HG02852 (cell line): Measurements from ENCODE around the gene RGS6.
"Not testable (repeated sequence)": the region's sequence is repeated elsewhere in the genome, so short reads cannot be mapped to it uniquely, and the experiment has no call there.

Experiments used
- ATAC-seq: cut with Tn5 transposase; IDR thresholded peaks from one replicate; pipeline ENCODE4 v1.9.1; 2021; ENCODE audit warnings: mild to moderate bottlenecking, moderate library complexity; ENCODE audit not compliant: unreplicated experiment

RGS6 gene

GRCh38 chr14:72448212-72448611, 516.0 kb downstream of the RGS6 start:
- no peak for ATAC-seq

DNA sequence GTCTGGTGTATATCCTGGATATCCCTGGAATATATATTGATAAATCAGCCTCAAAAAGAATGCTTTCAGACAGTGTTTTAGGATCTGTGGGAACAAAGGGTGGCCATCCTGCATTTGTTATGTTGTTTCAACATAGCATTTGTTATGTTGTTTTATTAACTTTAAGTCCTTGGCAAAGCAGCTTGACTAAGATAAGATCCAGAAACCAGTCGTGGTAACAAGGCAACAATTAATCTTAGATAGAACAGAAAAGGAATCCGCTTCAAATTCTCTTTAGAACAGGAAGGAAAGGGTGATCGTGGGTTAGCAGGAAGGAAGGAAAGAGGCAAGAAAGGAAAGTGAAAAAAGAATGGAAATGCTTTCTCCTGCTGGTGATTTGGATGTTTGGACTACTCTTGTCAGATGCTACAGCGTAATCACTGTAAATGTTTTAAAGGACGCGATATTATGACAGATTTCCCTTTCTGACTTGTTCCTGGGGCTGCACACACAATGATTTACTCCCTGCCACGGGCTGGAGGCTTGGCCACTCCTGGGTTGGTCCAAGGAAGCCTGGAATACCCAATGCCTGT, 518.3 kb downstream of the RGS6 start:
- ATAC-seq = no peak

- ATAC-seq = peak; percentile 70
Observed at GRCh38 chr14:72451054-72451972, 519.1 kb downstream of the RGS6 start.

- no peak for ATAC-seq
Observed at GRCh38 chr14:72452774-72453173, 520.5 kb downstream of the RGS6 start.

GRCh38 chr14:72454388-72455160, 522.3 kb downstream of the RGS6 start:
- ATAC-seq = no peak

GRCh38 chr14:72457641-72458040, 525.4 kb downstream of the RGS6 start:
- ATAC-seq = no peak

GRCh38 chr14:72462056-72462455, 529.8 kb downstream of the RGS6 start:
- no peak for ATAC-seq

DNA sequence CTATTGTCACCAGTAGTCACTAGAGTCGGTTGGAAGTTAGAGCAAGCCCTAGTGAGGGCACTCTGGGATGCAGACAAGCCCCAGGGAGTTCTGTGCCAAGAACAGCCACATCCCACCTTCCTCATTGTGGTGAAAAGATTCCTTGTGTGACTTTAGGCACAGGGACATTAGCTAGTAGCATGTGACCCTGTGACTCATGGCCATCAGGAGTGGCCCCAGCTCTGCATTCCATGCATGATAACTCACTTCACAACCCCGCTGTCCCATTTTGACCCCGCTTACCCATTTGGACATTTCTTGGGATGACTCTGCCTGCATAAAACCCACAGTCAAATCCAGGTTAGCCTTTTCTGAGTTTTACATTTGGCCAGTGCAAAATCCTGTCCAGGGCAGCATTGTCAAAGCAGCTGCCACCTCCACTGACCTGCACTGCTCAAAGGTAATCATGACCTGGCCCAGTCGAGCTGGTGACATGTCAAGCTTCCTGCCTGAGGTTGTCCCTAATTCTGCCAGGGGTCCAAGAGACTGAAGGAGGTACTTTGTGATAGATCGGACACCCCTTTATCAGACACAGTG, 531.1 kb downstream of the RGS6 start:
- no peak for ATAC-seq

DNA sequence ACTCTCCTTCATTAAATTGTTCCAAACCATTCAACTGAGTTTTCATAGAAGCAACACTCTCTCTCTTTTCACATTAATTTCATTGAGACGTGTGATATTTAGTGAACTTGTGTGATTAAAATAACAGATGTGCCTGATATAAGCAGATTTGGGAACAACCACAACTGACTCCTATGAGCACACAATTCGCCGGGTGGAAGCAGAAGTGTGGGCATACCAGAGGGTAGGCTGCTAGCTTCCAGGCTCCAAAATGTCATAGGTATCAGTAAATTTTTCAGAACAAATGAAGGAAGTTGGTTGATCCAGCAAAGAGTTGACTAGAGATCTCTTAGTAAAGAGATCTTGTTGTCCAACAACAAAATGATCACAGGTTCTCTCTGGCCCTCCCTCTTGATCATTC, 532.0 kb downstream of the RGS6 start:
- no peak for ATAC-seq

DNA sequence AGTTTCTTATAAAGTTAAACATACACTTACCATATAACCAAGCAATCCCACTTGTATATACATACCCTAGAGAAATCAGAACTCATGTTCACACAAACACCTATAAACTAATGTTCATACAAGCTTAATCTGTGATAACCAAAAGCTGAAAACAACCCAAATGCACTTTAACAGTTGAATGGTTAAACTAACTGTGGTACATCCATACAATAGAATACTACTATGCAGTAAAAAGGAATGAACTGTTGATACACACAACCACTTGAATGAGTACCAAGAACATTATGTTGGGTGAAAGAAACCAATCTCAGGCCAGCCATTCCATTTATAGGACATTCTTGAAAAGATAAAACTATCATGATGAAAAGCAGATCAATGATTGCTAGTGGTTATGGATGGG, 534.1 kb downstream of the RGS6 start:
- no peak for ATAC-seq

DNA sequence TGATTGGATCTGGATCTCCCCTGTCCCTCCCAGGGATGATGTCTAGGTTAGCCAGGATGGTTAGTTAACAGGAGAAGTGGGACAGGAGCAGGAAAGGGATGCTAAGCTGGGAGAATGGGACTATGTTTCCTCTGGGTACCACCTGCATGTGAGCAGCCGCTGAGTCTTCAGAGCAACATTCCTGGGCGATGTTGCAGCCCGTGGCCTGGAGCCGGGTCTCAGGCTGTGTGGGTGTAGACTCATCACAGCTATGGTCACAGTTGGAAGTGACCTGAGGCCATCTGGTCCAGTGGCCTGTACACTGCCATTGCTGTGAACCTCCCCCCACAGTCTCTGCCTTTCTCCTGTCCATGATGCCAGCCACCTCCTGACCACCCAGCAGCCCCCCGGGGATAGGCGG, 539.1 kb downstream of the RGS6 start:
- no peak for ATAC-seq

- ATAC-seq = no peak
Observed at GRCh38 chr14:72472845-72473244, 540.6 kb downstream of the RGS6 start.

DNA sequence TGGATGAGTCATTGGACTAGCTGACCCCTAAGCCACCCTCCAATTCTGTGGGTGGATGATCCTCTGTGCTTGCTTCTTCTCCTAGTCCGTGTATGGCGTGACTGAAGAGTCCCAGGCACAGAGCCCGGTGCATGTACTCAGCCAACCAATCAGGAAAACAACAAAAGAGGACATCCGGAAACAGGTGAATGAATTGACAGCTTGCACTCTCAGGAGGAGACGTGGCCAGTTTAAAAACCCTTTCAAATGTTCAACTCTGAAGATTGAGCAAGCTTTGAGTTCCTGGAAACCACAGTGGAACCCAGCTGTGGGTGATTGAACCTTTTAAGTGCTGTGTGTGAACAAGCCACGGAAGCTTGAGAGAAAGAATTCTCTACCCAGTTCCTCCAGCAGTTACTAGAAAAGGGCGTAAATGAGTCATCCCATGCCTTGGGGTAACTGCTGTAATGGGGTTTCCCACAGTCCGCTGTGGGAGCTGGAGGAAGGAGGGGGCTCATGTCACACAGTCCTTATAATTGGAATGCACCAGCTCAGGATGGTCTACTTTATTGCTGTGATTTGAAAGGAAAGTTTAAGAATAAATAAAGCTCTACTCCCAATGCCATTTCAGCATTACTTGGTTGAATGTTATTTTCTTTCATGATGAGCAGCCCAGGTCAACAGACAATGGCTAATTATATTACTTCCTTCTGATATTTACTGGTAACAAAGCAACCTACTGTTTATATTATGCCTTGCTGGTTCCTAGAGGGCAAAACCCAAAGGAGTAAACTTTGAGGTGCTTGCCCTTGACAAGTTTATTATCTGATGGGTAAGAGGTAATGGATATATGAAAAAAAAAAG, 544.6 kb downstream of the RGS6 start:
- ATAC-seq = peak; percentile 86

DNA sequence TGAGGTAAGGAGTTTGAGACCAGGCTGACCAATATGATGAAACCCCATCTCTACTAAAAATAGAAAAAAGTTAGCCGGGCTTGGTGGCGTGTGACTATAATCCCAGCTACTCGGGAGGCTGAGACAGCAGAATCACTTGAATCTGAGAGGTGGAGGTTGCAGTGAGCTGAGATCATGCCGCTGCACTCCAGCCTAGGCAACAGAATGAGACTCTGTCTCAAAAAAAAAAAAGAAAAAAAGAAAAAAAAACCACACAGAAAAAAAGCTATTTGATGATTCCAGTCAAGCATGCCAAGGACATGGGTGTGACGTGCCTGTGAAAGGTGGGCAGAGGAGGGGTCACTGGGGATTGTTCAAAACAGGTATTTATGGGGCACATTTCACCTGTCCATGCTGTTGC, 545.3 kb downstream of the RGS6 start:
- not testable (repeated sequence) for ATAC-seq

DNA sequence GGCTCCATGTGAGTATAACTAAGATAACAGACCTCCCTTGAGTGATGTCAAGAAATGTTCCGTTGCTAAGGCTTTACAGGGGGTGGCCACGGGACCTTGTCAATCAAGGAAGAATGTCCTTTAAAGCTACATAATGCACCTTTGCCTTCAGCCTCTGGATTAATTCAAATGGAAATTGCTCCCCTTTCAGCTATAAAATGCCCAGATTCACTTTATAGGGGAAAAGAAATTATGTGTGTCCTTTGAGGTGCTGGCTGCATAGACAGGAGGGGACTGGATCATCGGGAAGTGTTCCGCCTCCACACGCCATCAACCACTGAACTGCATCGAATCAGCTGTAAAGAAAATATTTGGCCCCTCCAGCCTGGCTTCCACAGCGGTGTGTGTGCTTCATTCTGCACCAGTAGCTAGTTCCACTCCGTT, 546.3 kb downstream of the RGS6 start:
- ATAC-seq = no peak

GRCh38 chr14:72479461-72479931, 547.3 kb downstream of the RGS6 start:
- ATAC-seq = no peak

DNA sequence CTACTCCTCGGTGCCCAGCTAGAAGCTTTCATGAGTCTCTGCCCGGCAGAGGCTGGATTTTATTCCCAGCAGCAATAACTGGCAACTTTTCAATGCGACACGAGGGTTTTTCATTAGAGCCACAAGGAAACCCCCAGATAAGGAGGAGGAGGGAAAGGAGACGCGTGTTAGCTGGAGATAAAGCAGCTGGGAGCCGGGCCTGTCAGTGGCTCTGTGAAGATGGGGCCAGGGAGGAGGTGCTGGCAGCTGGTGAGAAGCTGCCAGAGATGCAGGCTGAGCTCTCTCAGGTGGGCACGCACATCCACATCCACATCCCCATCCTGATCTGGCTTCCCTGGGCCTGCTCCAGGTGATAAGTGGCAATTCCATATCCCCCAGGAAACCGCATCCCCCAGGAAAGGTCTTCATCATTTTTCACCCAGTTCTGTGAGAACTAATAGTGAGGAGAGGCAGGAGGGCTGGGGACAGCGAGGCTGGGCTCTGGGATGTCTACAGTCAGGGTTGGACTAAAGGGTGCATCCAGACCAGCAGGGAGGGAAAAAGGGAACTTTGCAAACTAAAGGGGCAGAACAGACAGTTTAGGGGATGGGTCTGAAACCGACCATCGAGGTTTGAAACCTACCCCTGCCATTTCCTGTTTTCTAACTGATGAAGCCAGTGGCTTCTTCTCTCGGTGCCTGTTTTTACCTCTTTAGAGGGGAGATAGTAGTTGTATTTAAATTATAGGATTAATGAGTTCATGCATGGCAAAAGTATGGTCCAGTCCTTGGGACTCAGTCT, 548.4 kb downstream of the RGS6 start:
- ATAC-seq = no peak

DNA sequence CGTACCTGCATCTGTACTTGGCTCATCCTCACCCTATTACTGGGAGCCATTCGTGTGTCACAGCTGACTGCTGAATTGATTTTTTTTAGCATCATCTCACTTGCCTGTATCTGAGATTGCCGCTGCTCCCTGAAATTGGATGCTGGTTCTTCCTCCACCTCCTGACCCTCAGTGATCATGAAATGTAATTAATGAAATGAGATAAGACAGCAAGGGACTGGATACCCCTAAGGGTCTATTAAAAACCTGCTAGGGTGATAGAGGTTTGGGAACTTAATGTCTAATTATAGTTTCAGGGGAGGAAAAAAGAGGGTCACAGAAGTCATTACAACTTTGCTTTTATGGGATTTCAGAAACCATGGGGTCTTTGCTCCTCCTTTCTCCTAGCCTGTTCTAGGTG, 551.1 kb downstream of the RGS6 start:
- no peak for ATAC-seq

GRCh38 chr14:72485695-72486094, 553.5 kb downstream of the RGS6 start:
- ATAC-seq = no peak

GRCh38 chr14:72488514-72488913, 556.3 kb downstream of the RGS6 start:
- ATAC-seq = no peak
